PC-3 (cell line): ENCODE data around the gene CD300LG.

ENCODE experiments used
- EZH2 ChIP-seq: fragments of 300-600 bp; sonication (generic); IDR thresholded peaks from one replicate; pipeline ENCODE4 v1.6.1; 2017; ENCODE audit warnings: antibody characterized with exemption, mild to moderate bottlenecking, low read length; ENCODE audit not compliant: unreplicated experiment
- TF ChIP-seq, protein P1 (sequence below): fragments of 300-600 bp; sonication (generic); conservative IDR thresholded peaks from 2 replicates; pipeline ENCODE4 v1.5.1; 2017; ENCODE audit warnings: antibody characterized with exemption, low read depth, mild to moderate bottlenecking, low read length

DNA sequence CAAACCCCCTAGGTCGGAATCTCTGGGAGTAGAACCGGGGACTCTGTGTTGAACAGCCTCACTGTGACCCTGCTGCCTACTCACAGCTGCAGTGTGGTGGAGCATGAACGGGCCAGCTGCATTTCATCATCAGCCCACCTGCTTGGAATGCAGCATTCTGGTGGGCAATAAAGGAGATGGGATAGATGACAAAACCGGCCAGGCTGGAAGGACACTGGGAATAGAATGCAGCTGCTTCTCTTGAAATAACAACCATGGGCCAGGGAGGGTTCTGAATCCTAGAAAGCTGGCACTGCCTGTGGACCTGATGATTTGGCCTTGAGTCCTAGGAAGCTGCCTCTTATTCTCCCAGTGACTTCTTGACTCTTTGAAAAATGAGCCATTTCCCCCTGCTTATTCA lies 43.2 kb upstream of the CD300LG start:
- TF ChIP-seq, protein P1, sequence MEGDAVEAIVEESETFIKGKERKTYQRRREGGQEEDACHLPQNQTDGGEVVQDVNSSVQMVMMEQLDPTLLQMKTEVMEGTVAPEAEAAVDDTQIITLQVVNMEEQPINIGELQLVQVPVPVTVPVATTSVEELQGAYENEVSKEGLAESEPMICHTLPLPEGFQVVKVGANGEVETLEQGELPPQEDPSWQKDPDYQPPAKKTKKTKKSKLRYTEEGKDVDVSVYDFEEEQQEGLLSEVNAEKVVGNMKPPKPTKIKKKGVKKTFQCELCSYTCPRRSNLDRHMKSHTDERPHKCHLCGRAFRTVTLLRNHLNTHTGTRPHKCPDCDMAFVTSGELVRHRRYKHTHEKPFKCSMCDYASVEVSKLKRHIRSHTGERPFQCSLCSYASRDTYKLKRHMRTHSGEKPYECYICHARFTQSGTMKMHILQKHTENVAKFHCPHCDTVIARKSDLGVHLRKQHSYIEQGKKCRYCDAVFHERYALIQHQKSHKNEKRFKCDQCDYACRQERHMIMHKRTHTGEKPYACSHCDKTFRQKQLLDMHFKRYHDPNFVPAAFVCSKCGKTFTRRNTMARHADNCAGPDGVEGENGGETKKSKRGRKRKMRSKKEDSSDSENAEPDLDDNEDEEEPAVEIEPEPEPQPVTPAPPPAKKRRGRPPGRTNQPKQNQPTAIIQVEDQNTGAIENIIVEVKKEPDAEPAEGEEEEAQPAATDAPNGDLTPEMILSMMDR = no peak
- TF ChIP-seq EZH2 = no peak
